Mucosa of gallbladder (tissue), 1 donor: ENCODE results near the gene TMEM129. TPM values are rescaled to one million over a fixed set of nuclear protein-coding genes. Genes with fewer than 3 reads are reported as not detected.
A peak's percentile ranks its signal among the peaks of the same experiment; 100 is the strongest.

Source experiments
- DNase-seq: peaks from one replicate; pipeline ENCODE4 v3.0.0-alpha.2; 2020; ENCODE audit warnings: low spot score
- total RNA-seq: library from RNA; stranded (reverse); gene quantifications from one replicate; pipeline ENCODE4 v1.2.1, GENCODE V29; 2021
- donor health status: DM: no; HTN: no; CAD: no.

Gene TMEM129
- total RNA-seq, 1 donor from 2014 or later: 60.5 TPM

DNA sequence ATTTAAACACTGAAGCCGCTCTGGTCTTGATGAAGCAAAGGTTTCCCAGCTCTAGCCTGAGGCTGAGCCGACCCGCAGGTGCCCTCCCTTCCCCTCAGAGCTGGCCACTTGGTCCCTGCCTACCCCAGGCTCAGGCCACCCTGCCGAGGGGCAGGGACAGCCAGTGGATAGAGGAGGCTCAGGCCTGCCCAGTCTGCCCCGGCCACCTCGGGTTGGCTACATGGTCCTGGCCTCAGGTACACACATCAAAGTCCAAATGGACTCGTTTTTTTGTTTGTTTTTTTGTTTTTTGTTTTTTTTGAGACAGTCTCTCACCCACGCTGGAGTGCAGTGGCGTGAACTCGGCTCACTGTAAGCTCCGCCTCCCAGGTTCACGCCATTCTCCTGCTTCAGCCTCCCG is 24.0 kb upstream of the TMEM129 start:
- DNase-seq: no peak

DNA sequence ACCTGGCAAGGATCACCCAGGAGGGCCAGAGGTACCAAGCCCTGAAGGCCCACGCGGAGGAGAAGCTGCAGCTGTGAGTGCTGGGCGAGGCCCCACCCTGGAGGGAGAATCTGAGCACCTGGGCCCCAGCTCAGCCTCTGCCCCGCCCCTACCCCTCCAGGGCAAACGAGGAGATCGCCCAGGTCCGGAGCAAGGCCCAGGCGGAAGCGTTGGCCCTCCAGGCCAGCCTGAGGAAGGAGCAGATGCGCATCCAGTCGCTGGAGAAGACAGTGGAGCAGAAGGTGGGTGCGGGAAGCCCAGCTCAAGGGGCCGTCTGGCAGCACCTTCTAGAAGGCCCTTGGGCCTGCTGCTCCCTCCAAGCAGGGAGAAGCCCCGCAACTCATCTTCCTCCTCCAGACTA is 23.4 kb upstream of the TMEM129 start:
- no peak for DNase-seq

DNA sequence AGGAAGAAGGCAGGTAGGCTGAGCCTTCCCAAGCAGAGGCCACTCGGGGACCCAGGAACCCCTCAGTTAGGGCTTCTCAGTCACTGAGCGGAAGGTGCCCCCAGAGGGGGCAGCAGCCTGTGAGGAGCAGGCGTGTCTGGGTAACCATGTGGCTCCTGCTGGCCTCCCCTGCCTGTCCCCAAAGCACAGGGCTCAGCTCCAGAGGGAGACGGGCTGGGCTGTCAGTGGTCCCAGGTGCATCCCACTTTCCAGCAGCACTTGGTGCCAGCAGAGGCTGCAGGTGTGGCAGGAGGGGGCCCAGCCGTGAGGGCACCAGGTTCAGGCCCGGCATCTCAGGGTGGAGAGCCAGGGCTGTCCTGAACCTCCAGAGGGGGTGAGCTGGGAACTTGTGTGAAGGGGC is 22.9 kb upstream of the TMEM129 start:
- DNase-seq: no peak

DNA sequence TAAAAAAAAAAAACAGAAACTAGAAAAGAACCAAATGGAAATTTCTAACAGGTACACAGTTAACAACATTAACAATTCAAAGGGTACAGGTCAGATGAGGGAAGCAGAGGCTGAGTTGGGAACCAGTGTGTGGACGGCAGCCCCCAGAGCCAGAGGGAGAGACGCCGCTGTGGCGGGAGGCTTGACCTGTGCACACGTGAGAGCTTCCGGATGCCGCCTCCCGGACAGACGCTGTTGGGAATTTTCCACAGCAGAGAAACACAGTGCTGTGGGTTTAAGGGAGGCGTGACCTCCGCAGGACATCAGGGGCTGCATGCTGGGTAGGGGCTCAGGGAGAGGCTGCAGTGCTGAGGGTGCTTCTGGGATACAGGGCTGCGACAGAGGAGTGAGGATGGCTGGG is 22.4 kb upstream of the TMEM129 start:
- no peak for DNase-seq

DNA sequence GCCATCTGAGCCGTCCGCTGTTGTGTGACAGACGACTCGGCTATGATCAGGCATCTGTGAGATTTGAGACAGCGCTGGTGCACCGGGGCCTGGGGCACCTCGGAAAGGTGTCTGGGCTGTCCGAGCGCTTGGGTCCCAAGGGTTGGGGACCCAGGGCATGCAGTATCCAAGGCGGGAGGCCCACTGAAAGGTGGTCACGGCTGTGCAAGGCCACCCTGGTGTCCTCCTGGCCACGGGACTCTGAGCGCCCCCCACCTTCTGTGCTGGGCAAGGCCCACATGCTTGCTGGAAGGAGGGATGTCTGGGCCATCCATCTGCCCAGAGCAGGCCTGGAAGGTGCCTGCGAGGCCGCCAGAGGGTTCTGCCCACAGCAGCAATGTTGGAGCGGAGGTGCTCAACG is 20.1 kb upstream of the TMEM129 start:
- DNase-seq: no peak

DNA sequence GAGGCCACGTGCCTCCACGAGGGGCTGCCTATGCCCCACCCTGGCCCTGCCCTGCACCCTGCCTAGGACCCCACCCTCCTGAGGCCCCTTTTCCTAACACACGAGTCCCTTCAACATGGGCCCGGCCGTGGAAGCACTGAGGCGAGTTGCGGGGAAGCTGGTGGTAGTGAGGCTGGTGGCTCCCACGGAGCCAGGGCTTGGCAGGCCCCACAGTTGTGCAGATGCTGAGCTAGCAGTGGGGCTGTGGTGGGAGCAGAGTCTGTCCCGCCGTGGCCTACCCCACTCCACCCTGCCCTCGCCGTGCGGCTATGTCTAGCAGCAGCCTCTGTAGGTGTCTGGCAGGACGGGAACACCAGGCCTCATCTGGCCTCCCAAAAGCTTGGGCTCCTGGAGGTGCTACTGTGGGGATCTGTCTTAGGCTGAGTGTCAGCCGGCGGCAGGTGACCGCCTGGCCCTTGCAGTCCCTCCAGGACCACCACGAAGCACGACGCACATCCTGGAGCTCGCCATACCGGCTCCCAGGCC is 19.0 kb upstream of the TMEM129 start:
- DNase-seq: no peak

DNA sequence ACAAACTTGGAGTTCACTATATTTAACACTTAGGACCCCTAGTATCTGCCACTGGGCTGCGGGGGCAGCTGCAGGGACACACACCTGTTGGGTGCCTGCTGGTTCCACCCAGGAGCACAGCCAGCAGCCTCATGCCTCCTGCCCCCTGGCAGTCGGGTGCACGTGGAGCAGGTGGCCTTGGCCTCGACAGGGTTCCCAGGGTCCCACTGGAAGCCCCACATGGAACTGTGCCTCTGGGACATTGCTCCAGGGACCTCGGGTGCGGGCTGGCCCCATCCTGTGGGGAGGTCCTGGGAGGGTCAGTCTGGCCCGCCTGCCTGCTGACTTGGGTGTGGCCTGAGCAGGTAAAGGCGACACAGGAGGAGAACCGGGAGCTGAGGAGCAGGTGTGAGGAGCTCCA is 18.2 kb upstream of the TMEM129 start:
- no peak for DNase-seq

DNA sequence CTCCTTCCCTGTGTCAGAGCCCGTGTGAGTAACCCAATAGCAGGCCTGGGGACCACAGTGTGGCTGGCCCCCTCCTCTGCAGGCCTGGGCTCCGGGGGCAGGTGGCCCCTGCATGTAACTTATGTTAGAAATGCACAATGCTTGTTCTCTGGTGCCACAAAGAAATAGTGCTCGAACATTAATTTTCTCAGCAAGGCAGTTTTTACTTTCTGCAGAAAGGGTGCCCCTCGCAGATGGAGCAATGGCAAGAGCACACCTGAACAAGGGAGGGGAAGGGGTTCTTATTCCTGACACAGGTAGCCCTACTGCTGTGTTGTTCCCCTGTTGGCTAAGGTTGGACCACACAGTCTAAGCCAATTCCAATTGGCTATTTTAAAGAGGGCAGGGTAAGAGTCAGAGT is 17.3 kb upstream of the TMEM129 start:
- DNase-seq: no peak

DNA sequence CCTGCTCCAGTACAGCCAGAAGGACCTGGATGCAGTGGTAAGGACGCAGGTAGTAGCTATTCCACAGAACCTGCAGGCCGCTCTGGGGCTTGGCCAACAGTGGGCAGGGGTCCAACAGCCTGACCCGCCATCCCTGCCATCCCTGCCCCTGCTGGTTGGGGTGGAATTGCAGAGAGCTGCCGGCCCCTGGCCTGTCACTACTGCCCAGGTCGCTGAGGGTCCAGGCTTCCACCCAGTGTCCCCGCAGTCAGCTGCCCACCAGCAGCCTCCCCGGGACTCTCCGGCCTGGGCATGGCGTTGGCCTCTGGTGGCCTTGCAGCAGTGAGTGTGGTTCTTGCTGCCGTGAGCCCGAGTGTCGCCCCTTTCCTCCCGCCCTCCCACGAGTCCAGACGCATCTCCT is 16.5 kb upstream of the TMEM129 start:
- DNase-seq: no peak

DNA sequence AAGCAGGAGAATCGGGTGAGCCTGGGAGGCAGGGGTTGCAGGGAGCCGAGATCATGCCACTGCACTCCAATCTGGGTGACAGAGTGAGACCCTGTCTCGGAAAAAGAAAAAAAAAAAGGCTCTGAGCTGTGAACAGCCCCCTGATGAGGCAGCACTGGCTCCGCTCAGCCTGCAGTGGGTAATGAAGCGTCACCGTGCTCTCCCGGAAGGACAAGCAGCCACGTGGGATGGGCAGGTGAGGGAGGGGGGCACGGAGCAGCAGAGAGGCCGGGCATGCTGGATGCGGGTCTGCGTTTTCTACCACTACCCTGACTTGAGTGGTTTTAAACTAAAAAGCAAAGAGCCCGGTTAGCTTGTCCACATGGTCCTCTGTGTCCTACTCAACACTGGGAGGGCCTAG is 15.7 kb upstream of the TMEM129 start:
- no peak for DNase-seq

DNA sequence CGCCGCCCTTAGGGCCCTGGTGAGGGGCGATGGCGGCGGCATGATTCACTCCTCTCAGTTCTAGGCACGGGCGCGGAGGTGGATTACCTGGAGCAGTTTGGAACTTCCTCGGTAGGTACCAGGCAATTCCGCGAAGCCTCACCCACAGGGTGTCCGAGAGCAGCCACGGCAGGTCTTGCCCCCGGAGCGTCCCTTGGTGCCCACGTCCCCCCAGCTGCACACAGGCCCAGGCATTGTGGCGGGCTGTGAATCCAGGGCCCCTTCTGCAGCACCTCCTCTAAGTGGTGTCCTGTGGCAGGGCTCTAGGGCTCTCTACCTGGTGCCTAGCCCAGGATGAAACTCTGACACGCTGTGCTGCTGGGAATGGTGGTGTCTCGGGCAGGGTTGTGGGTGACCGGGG is 14.1 kb upstream of the TMEM129 start:
- no peak for DNase-seq

DNA sequence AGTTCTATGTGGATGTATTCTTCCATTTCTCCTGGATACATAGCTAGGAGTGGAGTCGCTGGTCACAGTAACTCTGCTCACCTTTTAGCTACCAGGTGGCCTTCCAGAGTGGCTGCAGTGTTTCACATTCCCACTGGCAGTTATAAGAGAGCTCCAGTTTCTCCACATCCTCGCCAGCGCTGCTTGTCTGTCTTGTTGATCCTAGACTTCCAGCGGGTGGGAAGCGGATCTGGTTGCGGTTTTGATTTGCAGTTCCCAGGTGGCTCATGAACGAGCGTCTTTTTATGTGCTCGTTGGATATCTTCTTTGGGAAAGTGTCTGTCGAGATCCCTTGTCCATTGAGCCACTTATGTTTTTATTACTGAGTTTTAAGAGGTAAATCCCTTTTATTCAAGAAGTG is 11.8 kb upstream of the TMEM129 start:
- no peak for DNase-seq

DNA sequence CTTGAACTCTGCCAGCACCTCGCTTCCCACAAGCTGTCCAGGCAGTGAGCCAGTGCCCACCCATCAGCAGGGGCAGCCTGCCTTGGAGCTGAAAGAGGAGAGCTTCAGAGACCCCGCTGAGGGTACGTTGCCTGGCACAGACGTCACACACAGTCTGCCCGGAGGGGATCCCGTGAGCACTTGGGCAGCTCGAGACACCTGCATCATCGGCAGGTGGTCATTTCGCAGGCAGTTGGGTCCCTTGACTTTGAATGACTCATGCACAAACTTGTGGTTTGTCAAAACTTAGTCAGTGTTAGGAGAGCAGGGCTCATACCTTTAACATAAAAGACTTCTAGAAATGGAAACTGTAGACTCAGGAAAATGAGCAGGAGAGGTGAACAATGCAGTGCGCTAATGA is 10.1 kb upstream of the TMEM129 start:
- no peak for DNase-seq

DNA sequence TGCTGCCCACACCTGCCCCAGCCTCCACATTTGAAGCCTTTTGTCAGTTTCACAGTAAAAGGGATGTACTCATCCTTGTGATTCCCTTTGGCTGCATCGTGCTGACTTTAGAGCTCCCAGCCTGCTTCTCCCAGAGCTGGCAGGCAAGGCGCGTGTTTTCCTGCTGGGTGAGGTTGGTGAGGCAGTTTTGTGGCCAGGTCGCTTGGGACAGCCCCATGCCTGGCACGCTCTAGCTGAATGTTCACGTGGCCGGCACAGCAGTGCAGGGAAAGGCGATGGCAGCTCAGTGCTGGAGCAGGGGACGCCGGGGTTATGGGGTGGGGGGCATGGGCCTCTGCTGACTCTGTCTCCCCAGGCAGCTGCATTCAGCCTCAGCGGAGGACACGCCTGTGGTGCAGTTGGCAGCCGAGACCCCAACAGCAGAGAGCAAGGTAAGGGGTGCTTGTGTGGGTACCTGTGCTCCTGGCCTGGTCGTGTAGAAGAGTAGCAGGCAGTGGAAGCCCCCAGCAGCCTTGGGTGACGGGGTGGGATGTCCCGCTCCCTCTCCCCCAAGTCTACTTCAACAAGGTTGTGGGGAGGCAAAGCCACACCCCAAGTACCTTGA is 9.5 kb upstream of the TMEM129 start:
- DNase-seq: no peak

DNA sequence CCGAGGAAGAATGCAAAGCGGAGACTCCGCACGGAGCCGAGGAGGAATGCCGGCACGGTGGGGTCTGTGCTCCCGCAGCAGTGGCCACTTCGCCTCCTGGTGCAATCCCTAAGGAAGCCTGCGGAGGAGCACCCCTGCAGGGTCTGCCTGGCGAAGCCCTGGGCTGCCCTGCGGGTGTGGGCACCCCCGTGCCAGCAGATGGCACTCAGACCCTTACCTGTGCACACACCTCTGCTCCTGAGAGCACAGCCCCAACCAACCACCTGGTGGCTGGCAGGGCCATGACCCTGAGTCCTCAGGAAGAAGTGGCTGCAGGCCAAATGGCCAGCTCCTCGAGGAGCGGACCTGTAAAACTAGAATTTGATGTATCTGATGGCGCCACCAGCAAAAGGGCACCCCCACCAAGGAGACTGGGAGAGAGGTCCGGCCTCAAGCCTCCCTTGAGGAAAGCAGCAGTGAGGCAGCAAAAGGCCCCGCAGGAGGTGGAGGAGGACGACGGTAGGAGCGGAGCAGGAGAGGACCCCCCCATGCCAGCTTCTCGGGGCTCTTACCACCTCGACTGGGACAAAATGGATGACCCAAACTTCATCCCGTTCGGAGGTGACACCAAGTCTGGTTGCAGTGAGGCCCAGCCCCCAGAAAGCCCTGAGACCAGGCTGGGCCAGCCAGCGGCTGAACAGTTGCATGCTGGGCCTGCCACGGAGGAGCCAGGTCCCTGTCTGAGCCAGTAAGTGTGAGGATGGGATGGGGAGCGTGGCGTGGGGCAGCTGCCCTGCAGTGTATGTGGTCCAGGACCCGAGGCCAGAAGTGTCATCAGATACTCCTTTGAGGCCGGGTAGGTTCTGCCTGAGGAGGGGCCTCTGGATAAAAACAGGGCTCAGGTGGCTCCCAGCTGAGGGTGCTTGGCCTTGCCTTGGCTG is 7.2 kb upstream of the TMEM129 start:
- no peak for DNase-seq

DNA sequence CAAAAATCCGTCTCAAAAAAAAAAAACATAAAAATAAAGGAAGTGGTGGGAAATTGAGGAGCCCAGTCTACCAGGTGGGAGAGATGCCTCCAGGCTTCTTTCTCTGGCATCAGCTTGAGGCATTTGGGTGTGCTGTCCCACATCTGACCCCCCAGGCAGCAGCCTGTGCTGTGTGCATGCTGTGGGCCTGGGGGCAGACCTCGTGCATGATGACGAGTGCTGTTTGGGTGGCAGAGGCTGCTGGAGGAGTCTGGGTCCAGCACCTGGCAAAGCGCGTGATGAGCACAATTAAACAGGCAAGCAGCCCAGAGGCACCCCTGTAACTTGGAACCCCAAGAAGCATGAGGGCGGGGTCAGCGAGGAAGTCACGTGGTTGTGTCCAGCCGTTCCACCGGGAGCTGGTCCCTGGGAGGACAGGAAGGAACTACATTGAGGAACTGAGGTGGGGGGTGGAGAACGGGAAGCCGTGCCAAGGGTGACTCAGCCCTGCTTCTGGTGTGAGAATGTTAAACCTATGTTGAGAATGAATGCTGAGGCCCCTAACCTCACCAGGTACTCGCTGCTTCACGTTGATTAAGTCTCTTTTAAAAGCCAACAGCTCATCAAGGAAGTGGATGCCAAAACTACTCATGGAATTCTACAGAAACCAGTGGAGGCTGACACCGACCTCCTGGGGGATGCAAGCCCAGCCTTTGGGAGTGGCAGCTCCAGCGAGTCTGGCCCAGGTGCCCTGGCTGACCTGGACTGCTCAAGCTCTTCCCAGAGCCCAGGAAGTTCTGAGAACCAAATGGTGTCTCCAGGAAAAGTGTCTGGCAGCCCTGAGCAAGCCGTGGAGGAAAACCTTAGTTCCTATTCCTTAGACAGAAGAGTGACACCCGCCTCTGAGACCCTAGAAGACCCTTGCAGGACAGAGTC is 6.3 kb upstream of the TMEM129 start:
- DNase-seq: peak; percentile 76

DNA sequence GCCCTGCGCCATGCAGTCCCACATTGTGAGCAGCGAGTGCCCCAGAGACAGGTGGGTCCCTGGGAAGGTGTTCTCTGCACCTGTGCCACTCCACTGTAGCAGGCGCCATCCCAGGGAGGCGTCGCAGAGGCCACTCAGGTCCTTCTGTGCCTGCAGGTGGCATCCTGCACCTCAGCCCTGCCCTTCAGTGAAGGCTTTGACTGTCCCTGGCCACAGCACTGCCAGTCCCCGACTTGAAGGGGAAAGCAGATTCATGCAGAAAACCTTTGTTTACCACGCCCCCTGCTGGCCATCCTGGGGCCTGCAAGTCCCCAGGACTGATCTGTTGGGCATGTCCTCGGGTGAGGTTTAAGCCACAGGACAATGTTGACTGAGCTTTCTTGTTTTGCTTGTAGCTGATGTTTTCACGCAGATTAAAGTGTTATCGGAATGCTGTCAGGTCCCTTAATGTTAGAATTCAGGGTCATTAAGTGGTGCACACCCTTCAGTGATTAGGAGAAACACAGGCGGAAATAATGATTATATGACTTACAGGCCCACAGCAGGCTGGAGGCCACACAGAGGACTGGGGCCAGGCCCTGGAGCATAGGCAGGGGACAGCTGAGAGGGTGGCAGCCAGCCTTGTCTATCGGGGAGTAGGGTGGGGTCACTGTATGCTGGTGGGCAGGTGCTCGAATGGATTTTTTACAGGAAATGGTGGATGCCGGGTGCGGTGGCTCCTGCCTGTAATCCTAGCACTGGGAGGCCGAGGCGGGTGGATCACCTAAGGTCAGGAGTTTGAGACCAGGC is 5.2 kb upstream of the TMEM129 start:
- DNase-seq: peak; percentile 93

DNA sequence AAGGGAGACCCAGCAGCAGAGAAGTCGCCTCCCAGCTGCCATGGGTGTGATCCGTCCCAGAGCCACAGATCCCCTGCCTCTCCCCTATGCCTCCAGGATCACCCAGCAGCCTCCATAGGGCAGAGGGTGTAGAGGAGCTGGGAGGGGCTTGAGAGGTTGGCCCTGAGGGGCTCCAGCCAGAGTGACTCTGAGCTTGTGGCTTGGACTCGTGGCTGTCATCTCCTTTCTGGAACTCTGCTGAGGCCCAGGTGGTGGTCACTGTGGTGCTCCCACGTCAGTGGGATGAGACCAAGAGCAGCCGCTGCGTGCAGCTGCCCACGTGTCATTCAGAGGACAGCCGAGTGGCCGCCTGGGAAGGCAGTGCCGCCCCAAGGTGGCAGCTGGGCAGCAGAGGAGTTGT is 4.4 kb upstream of the TMEM129 start:
- no peak for DNase-seq

DNA sequence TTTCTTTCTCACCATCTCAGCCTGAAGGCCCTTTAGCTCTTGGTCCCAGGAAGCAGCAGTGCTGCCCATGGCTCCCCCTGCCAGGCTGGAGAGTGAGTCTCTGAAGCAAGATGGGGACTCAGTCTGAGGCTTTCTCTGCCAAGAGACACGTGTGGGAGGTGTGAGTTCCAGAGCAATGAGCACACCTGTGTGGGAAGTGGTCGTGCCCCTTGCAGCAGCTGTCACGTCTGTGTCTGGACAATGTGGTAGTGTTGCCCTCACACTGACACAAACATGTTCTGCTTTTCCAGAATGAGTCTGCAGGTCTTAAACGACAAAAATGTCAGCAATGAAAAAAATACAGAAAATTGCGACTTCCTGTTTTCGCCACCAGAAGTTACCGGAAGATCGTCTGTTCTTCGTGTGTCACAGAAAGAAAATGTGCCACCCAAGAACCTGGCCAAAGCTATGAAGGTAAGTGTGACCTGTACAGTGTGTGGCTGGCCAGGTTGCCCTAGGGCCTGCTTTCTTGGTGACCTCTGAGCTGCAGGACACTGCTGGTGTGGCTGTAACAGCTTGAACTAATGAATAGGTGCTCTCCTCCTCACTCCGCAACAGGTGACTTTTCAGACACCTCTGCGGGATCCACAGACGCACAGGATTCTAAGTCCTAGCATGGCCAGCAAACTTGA is 2.1 kb upstream of the TMEM129 start:
- no peak for DNase-seq

DNA sequence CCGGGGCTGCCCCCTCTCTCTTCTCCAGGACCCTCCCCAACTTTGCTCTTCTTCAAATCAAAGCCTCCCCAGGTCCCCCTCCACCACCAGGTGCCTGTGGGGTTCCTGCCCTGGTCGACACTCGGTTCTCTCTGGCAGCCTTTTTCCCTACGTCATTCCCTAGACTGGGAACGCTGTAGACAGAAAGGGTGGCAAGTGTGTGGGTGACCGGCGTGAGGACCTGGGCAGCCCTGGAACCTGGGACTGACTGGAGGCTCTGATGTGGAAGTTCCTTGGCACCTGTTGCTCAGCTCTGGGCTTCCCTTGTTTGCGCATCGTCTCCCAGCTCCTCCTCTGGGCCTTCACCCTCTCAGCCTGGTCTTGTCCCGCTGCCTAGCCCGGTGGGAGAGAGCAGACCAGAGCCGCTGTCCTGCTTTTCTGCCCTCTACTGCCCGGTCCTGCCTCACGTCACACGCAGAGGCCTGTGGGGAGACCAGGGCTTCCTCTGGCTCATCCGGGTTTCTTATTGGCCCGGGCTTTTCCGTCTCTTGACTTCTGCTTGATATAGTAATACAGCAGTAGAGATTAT is 1.5 kb upstream of the TMEM129 start:
- DNase-seq: no peak
